Measurements from ENCODE around the gene ST7. TPM values are rescaled to one million over a fixed set of nuclear protein-coding genes. Genes with fewer than 3 reads are reported as not detected.

The ST7 gene
- total RNA-seq, 1 experiment from 2014 or later, result 38.2 TPM

- ChIA-PET POLR2A (no interaction called here), CTCF (no interaction called here)
- no peak for TF ChIP-seq CTCF (IDR thresholded peaks at IDR 0.05; ENCODE audit: insufficient read depth in 1 of 2, low read depth in 1 of 2, low read length in 1 of 2, severe bottlenecking in 1 of 2, unreplicated experiment in 1 of 2)
- H3K4me3 ChIP-seq (ENCODE audit: low read depth, low read length), result no peak overlapping the region
- intact Hi-C loops (cut with micrococcal nuclease; ENCODE audit: unreplicated experiment), result no loop called here
- no peaks in the 10 kb centered on the region for H3K36me3 ChIP-seq (ENCODE audit: control insufficient read depth, insufficient read depth, low read length)
- Mint-ChIP-seq H3K27ac (ENCODE audit: unreplicated experiment) (no peak overlapping the region), H3K4me1 (ENCODE audit: low read depth, unreplicated experiment) (peaks cover 17% of the 10 kb centered on the region), H3K9me3 (ENCODE audit: unreplicated experiment) (no peaks in the 10 kb centered on the region), H3K27me3 (ENCODE audit: insufficient read depth, unreplicated experiment) (no peaks in the 10 kb centered on the region), H3K36me3 (ENCODE audit: insufficient read depth, unreplicated experiment) (no peaks in the 10 kb centered on the region), H3K4me3 (ENCODE audit: unreplicated experiment) (no peak overlapping the region)
- no peak for DNase-seq
- no peaks in the 10 kb centered on the region for H3K4me1 ChIP-seq
- BruUV-seq (replicated peaks), result no TSS peak
- no peaks in the 10 kb centered on the region for H3K27me3 ChIP-seq (replicated peaks; ENCODE audit: control insufficient read depth, insufficient read depth, low read length)
- H3K9me3 ChIP-seq, result no peaks in the 10 kb centered on the region
Measured at GRCh38 chr7:116967983-116968382, 14.7 kb downstream of the ST7 start.

- H3K36me3 ChIP-seq (ENCODE audit: control insufficient read depth, insufficient read depth, low read length), result no peaks in the 10 kb centered on the region
- no peak overlapping the region for H3K4me3 Mint-ChIP-seq (ENCODE audit: unreplicated experiment)
- no peak for TF ChIP-seq CTCF (IDR thresholded peaks at IDR 0.05; ENCODE audit: insufficient read depth in 1 of 2, low read depth in 1 of 2, low read length in 1 of 2, severe bottlenecking in 1 of 2, unreplicated experiment in 1 of 2)
- no peaks in the 10 kb centered on the region for H3K36me3 Mint-ChIP-seq (ENCODE audit: insufficient read depth, unreplicated experiment)
- intact Hi-C loops (cut with micrococcal nuclease; ENCODE audit: unreplicated experiment), result no loop called here
- no peak overlapping the region for H3K4me3 ChIP-seq (ENCODE audit: low read depth, low read length)
- no peaks in the 10 kb centered on the region for H3K27me3 ChIP-seq (replicated peaks; ENCODE audit: control insufficient read depth, insufficient read depth, low read length)
- H3K27ac Mint-ChIP-seq (ENCODE audit: unreplicated experiment), result no peak overlapping the region
- H3K9me3 Mint-ChIP-seq (ENCODE audit: unreplicated experiment), result no peaks in the 10 kb centered on the region
- ChIA-PET CTCF (no interaction called here), POLR2A (no interaction called here)
- H3K4me1 Mint-ChIP-seq (ENCODE audit: low read depth, unreplicated experiment), result peaks cover 17% of the 10 kb centered on the region
- DNase-seq, result no peak
- no peaks in the 10 kb centered on the region for H3K27me3 Mint-ChIP-seq (ENCODE audit: insufficient read depth, unreplicated experiment)
- H3K9me3 ChIP-seq, result no peaks in the 10 kb centered on the region
- H3K4me1 ChIP-seq, result no peaks in the 10 kb centered on the region
- BruUV-seq (replicated peaks), result no TSS peak
Measured at GRCh38 chr7:116968631-116969030, 15.3 kb downstream of the ST7 start.

- no peak overlapping the region for H3K4me3 Mint-ChIP-seq (ENCODE audit: unreplicated experiment)
- H3K9me3 ChIP-seq, result peaks cover 1% of the 10 kb centered on the region; the same call in 1 of the 2 replicates
- H3K27ac Mint-ChIP-seq (ENCODE audit: unreplicated experiment), result no peak overlapping the region
- H3K36me3 ChIP-seq (ENCODE audit: control insufficient read depth, insufficient read depth, low read length), result no peaks in the 10 kb centered on the region
- H3K4me1 ChIP-seq, result no peaks in the 10 kb centered on the region
- TF ChIP-seq CTCF (IDR thresholded peaks at IDR 0.05; ENCODE audit: insufficient read depth in 1 of 2, low read depth in 1 of 2, low read length in 1 of 2, severe bottlenecking in 1 of 2, unreplicated experiment in 1 of 2), result no peak
- DNase-seq, result no peak
- peaks cover 17% of the 10 kb centered on the region for H3K4me1 Mint-ChIP-seq (ENCODE audit: low read depth, unreplicated experiment)
- intact Hi-C loops (cut with micrococcal nuclease; ENCODE audit: unreplicated experiment), result no loop called here
- BruUV-seq (replicated peaks), result no TSS peak
- H3K4me3 ChIP-seq (ENCODE audit: low read depth, low read length), result no peak overlapping the region
- POLR2A ChIA-PET, result no interaction called here
- no peaks in the 10 kb centered on the region for H3K9me3 Mint-ChIP-seq (ENCODE audit: unreplicated experiment)
- no peaks in the 10 kb centered on the region for H3K27me3 ChIP-seq (replicated peaks; ENCODE audit: control insufficient read depth, insufficient read depth, low read length)
- no peaks in the 10 kb centered on the region for H3K36me3 Mint-ChIP-seq (ENCODE audit: insufficient read depth, unreplicated experiment)
- CTCF ChIA-PET, result no interaction called here
- H3K27me3 Mint-ChIP-seq (ENCODE audit: insufficient read depth, unreplicated experiment), result no peaks in the 10 kb centered on the region
Measured at GRCh38 chr7:116969371-116969902, 16.1 kb downstream of the ST7 start.
